ENCODE measurements around the gene KIRREL3. TPM values are rescaled to one million over a fixed set of nuclear protein-coding genes. Genes with fewer than 3 reads are reported as not detected.

The KIRREL3 gene
- total RNA-seq, 1 experiment from 2014 or later = 0.44 TPM

GRCh38 chr11:126510621-126511370, 489.8 kb downstream of the KIRREL3 start:
- Histone ChIP-seq H3K27me3 (ENCODE audit: low read length) (peaks cover 88% of the 10 kb centered on the region), H3K9ac (ENCODE audit: low read length) (no peak overlapping the region), H3K4me3 (ENCODE audit: low read length) (no peak overlapping the region), H3K9me3 (ENCODE audit: low read length) (peaks cover under 1% of the 10 kb centered on the region), H3K27ac (ENCODE audit: low read length) (no peak overlapping the region), H3K36me3 (ENCODE audit: low read depth, low read length) (no peaks in the 10 kb centered on the region), H3K79me2 (ENCODE audit: low read length) (no peaks in the 10 kb centered on the region), H2AFZ (ENCODE audit: low read length) (no peak overlapping the region), H3K9me2 (replicated peaks; ENCODE audit: low read length) (no peaks in the 10 kb centered on the region), H3F3A (ENCODE audit: low read length, unreplicated experiment) (no peaks in the 10 kb centered on the region), H4K20me1 (ENCODE audit: low read length) (no peaks in the 10 kb centered on the region), H3K4me2 (ENCODE audit: low read length) (no peak overlapping the region), H3K4me1 (ENCODE audit: insufficient read depth, low read length) (no peaks in the 10 kb centered on the region)
- TF ChIP-seq EZH2phosphoT487 (IDR thresholded peaks at IDR 0.05; ENCODE audit: borderline replicate concordance, low read length) (no peak), EZH2 (IDR thresholded peaks at IDR 0.05; ENCODE audit: low read length, unreplicated experiment) (no peak), CTCF (conservative IDR thresholded peaks at IDR 0.05; ENCODE audit: low read depth, low read length) (no peak)
- BruUV-seq (replicated peaks) = no TSS peak
- ATAC-seq (no peak), DNase-seq (no peak)
- ChIA-PET CTCF (no interaction called here), POLR2A (ENCODE audit: unreplicated experiment) (no interaction called here)
- intact Hi-C loops (cut with micrococcal nuclease) = no loop called here

DNA sequence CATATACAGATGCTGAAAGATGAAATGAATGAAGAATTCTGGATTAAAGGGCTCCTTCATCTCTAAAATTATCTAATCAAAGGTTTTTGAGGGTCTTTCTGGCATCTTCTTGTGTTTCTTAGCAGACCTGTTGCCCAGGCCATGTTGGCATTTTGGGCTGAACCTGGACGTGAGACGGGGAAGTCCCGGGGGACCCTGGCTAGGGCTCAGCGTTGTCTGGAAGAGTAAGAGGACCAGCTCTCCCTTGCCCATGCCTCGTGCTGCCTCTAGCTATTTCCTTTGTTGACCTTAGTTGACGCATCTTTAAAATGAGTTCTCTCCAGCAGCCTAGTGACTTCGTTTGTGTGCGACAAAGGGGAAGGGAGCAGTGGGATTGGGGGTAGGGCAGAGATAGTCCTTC, 492.9 kb downstream of the KIRREL3 start:
- no peaks in the 10 kb centered on the region for H3K9me2 ChIP-seq (replicated peaks; ENCODE audit: low read length)
- no peak overlapping the region for H2AFZ ChIP-seq (ENCODE audit: low read length)
- H3K27ac ChIP-seq (ENCODE audit: low read length) = no peak overlapping the region
- TF ChIP-seq EZH2 (IDR thresholded peaks at IDR 0.05; ENCODE audit: low read length, unreplicated experiment) (no peak), EZH2phosphoT487 (IDR thresholded peaks at IDR 0.05; ENCODE audit: borderline replicate concordance, low read length) (no peak)
- intact Hi-C loops (cut with micrococcal nuclease) = no loop called here
- H3K9ac ChIP-seq (ENCODE audit: low read length) = no peak overlapping the region
- no peaks in the 10 kb centered on the region for H3K79me2 ChIP-seq (ENCODE audit: low read length)
- no peaks in the 10 kb centered on the region for H3K36me3 ChIP-seq (ENCODE audit: low read depth, low read length)
- POLR2A ChIA-PET (ENCODE audit: unreplicated experiment) = no interaction called here
- CTCF ChIA-PET = no interaction called here
- DNase-seq (no peak), ATAC-seq (no peak)
- H3K4me2 ChIP-seq (ENCODE audit: low read length) = no peak overlapping the region
- peaks cover 72% of the 10 kb centered on the region for H3K27me3 ChIP-seq (ENCODE audit: low read length)
- no peaks in the 10 kb centered on the region for H3F3A ChIP-seq (ENCODE audit: low read length, unreplicated experiment)
- H4K20me1 ChIP-seq (ENCODE audit: low read length) = no peaks in the 10 kb centered on the region
- peaks cover 7% of the 10 kb centered on the region for H3K9me3 ChIP-seq (ENCODE audit: low read length)
- no peak overlapping the region for H3K4me3 ChIP-seq (ENCODE audit: low read length)
- no peaks in the 10 kb centered on the region for H3K4me1 ChIP-seq (ENCODE audit: insufficient read depth, low read length)
- BruUV-seq (replicated peaks) = no TSS peak

- peaks cover 7% of the 10 kb centered on the region for H3K9me3 ChIP-seq (ENCODE audit: low read length)
- ChIA-PET POLR2A (ENCODE audit: unreplicated experiment) (no interaction called here), CTCF (no interaction called here)
- H3K9me2 ChIP-seq (replicated peaks; ENCODE audit: low read length) = no peaks in the 10 kb centered on the region
- no peak overlapping the region for H3K4me2 ChIP-seq (ENCODE audit: low read length)
- BruUV-seq (replicated peaks) = no TSS peak
- H3F3A ChIP-seq (ENCODE audit: low read length, unreplicated experiment) = no peaks in the 10 kb centered on the region
- H3K27ac ChIP-seq (ENCODE audit: low read length) = no peak overlapping the region
- ATAC-seq (no peak), DNase-seq (no peak)
- no peak overlapping the region for H3K4me3 ChIP-seq (ENCODE audit: low read length)
- intact Hi-C loops (cut with micrococcal nuclease) = no loop called here
- H3K36me3 ChIP-seq (ENCODE audit: low read depth, low read length) = no peaks in the 10 kb centered on the region
- no peak overlapping the region for H3K9ac ChIP-seq (ENCODE audit: low read length)
- no peaks in the 10 kb centered on the region for H3K4me1 ChIP-seq (ENCODE audit: insufficient read depth, low read length)
- H4K20me1 ChIP-seq (ENCODE audit: low read length) = no peaks in the 10 kb centered on the region
- H3K27me3 ChIP-seq (ENCODE audit: low read length) = peaks cover 72% of the 10 kb centered on the region
- no peak overlapping the region for H2AFZ ChIP-seq (ENCODE audit: low read length)
- no peaks in the 10 kb centered on the region for H3K79me2 ChIP-seq (ENCODE audit: low read length)
- no peak for TF ChIP-seq CTCF (conservative IDR thresholded peaks at IDR 0.05; ENCODE audit: low read depth, low read length)
- TF ChIP-seq EZH2phosphoT487 (IDR thresholded peaks at IDR 0.05; ENCODE audit: borderline replicate concordance, low read length) = no peak
Measured at GRCh38 chr11:126506789-126507188, 493.8 kb downstream of the KIRREL3 start.

Measured in PC-3 (cell line).